Measurements from ENCODE around the gene NIN.

Gene NIN

DNA sequence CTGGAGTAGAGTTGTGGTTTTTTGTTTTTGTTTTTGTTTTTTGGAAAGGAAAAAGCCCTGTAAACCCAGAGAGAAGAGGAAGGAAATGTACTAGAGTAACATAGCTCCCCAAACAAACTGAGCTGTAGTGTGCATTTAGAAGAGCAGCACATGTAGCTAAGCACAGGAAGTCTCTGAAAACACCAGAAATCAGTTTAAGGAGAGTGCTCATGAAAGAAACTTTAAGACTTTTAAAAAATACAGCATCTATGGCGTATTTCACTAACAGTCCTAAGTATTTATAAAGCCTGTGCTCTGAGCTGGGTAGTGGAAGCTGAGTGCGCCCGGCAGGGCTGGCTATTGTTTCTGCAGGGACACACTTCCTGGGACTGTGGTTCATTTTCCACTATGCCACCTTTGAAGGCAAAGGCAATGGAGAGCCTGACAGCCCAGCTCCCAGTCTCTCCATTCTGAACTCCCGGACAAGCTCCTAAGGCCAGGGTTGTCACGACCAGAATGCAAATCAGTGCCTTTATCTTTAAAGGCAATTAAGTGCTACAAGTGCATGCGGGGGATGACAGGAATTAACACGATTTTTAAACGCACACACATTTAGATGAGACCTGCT, 45.4 kb downstream of the NIN start:
- no peak for DNase-seq

DNA sequence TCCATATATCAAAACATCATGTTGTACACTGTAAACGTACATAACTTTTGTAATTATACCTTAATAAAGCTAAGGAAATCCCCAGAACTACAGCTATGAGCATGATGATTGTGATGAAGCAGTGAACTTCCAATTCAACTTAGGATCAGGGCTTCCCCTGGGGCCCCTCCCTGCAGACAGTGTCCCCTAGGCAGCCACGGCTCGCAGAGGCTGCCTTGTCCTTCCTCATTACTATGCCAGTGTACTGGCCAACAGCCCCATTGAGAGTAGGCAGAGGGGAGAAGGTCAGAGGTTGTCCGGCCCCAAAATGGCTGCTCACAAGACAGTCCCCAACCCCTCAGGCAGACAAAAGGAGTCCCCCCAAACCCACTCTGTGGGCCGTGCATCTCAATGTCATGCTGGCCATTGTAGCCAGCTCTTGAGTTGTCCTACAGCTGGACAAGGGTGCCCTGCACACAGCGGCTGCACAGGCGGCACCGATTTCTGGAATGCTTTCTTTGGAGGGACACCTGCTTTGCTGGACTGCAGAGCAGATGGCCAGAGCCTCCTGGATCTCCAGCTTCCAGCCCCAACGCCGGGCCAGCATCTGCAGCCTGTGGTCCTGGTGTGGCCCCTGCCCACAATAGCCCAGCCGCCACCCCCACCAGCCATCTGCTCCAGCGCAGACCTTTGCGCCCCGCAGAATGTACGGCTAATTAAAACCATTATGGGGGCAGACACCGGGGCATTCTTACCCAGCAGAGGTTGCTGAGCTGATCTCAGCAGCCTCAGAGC, 46.1 kb downstream of the NIN start:
- DNase-seq, result no peak

DNA sequence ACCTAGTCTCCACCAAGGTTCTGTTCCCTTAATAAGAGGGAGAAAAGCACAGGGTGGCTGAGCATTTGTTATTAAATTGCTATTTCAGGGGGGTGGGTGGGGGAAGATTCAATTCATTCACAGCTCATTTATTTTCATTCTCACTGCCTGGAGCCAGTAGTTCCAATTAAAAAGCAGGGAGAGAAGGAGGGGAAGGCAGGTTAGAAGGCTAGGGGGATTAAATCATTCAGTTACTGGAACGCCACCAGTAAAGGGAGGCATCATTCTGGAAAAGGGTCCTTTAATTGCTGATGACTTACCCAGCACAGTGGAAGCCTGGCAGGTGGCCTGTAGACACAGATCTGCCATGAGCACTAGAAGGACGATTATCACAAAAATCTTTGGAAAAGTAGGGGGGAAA, 47.4 kb downstream of the NIN start:
- DNase-seq, result no peak

DNA sequence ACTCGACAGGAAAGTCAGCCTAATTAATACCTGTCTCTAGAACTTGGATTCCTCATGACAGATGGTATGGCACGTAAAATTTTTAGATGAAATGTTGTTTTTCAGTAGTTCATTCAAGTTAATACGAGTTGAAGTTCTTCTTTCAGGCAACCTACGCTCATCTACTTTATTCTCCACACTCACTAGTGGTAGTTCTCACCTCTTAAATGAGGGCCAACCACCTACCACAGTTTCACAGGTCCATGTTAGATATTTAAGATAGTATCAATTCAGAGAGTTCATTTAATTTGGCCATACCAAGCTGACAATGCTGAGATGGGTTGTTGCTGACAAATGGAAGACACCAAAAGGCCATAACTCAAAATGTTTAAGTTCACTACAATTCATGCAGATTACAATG, 50.6 kb downstream of the NIN start:
- DNase-seq, result no peak

DNA sequence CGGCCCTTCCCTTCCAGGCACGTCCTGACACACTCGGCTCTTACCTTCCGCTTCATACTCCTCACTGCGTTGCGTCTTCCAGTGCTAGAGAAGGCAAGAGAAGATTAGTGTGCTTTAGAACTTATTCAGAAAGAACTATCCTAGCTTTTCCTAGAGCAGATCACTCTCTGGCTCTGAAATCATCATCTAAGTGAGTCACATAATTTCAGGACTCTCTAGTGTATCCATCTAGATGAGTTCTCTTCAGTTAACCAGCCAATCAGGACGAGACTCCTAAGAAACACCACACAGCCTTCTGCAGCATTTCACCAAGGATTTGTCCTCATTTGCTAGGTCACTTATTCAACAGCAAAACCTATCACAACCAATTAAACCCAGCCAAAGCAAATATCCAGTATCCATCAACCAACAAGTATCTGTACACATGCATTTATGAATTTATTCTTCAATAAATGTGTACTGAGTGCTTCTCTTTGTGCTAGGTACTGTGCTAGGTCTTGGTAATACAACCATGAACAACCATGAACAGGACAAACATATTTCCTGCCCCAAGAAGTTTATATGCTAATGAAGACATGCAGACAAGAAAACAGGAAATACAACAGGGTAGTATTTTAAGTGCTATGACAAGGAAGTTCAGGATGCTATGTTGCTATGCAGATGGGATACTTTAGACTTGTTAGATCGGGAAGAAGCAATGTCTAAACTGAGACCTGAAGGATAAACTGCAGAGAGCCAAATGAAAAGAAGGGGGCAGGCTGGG, 52.1 kb downstream of the NIN start:
- no peak for DNase-seq

DNA sequence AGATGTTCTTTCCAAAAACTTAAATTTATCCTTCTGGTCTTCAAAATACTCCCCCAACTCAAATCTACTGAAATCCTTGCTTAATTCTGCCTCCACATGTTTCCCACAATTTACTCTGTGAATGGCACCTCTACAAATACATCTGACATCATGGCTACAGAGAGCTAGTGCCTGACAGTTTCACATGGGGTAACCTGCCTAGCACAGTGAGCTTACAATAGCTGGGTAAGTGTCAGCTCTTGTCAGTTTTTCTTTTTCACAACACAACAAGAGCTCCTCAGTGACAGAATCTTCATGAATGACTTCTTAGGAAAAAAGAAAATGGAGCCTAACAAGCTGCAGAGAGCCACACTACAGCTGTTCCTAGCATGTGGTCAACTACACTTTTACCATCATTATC, 54.4 kb downstream of the NIN start:
- DNase-seq, result no peak

DNA sequence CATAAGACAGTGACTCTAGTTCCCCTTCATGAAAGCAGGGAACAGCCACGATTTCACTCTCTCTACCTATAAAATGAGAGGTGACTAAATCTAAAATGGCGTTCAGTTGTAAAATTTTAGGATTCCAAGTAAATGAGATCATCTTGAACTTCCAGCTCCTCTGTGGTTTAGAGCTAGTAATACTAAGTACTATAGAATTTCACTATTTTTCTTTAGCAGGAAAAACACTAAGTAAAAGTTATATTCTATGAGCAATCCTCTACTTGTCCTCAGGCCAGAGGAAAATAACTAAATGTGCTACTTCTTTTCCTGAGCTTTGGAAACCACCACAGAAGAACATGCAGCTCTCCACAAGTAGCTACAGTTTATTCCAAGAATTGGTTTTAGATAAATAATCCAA, 55.6 kb downstream of the NIN start:
- DNase-seq, result peak; percentile 89

DNA sequence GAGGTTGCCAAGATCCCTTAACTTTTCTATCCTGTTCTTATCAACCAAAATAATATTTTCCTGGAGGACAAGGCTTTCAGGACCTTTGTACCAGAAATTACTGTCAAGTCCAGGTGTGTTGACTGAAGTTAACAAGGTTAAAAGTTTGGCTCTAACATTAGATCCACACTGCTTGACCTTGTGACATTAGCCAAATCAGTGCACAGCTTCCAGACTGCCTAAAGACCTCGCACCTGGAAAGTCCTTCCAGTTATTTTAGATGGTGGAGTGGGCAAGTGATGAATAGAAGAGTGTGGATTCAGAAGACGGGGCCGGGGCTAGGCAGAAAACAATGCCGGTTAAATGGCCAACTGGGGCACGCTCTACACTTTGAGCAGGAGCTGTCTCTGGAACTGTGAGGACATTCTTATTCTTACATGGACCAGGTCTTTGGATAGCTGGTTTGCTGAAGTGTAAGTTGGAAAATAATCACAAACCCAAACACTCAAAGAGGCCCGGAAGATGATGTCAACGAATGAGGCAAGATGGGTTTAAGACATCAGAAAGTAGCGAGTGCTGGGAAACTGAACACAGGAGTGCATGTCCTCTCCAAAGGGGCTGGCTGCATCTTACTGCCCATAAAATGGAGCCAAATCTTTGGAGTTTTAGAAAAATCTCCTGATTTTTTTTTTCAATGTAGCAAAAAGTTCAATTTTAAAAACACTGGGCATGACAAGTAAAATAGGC, 56.3 kb downstream of the NIN start:
- DNase-seq, result no peak

DNA sequence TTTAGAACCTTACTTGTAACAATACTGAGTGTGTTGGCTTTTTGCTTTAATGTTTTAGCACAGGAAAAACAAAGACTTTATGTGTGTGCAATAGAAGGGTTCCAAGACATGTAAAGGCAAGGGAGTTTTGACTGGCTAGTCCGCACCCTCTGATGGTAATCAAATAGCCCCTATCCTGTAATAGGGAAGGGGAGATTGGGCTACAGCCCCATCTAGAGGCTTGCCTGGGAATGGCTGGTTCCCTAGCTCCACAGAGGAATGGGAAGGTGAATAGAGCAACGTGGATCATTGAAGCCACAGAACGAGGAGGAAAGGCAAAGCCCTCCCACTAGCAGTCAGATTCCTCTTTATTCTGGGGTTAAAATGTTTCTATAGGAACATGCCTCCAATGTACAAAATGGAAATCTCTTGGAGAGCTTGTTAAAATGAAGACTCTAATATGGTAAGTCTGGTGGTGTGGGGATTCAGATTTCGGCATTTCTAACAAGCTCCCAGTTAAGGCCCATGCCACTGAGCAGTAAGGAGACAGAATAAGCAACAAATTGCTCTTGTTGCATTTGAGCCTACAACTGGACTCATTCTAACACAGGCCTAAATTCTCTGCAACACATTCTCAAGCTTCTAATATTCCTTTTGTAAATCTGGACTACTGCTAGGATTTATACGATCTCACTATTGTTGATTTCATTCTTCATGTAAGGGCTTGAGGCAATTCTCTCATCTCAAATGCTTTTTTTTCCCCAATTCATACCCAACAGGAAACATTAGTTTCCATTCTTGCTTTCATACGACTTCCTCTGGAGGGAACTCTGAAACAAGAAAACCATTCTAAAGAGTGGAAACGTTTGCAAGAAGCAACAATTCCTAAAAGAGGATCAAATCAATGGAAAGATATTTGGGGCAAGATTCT, 57.1 kb downstream of the NIN start:
- DNase-seq, result peak; percentile 68

DNA sequence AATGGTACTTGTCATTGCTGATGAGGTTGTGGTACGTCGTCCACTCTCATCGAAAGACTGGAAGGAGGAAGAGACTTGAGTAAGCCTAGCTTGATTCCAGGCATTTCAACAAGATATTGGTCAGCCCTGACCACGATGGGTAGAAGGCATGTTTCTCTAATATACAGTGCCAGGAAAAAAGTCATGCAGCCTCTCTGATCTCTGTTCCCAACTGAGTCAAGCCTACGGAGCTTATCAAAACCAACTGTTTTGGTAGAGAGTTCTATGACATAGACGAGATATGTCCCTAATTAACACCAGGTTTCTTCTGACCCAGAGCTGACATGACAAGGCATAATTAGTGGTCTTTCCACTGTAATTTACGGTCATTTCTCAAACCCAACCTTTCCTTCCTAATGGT, 58.5 kb downstream of the NIN start:
- peak; percentile 69 for DNase-seq

DNA sequence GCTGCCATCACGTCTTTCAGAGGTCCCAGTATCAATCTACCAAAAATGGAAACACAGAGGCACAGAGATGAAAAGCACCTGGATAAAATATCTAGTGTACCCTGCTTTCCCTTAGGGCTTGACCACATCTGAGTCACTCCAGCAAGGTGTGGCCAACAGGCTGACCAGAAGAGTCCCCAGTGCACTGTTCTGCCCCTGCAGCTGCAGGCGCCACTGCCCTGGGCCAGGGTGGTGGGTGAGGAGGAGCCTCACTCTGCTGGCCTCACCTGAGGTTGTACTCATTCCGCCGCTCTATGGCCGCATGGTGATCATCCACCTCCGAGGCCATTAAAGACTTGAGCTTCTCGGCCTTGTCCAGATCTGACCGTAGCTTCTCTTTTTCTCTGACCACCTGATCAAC, 60.4 kb downstream of the NIN start:
- DNase-seq, result no peak

DNA sequence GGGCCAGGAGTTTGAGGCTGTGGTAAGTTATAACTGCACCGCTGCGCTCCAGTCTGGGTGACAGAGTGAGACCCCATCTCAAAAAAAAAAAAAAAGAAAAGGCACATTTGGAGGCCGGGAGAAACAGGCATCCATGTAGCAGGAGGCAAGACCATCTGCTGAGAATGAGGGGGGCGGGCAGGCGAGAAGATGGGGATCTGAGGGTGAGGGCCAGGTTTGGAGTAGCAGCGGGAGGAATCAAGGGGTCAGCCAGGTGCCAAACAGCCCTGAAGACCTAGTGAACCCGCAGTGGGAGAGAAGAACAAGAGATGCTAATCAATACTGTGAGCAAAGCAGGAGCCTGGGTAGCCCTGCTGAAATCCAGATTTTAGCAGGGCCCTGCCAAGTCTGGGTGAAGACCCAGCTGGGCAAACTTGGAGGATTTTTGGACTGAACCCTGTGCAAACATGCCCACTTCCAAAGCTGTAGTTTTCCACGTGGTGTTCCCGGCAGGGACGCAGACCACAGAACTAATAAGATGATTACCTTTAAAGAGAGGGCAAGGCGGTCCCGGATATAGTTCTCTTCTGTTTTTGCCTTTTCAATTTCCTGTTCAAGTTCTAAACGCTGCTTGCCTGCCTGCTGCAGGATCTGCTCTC, 61.0 kb downstream of the NIN start:
- no peak for DNase-seq

DNA sequence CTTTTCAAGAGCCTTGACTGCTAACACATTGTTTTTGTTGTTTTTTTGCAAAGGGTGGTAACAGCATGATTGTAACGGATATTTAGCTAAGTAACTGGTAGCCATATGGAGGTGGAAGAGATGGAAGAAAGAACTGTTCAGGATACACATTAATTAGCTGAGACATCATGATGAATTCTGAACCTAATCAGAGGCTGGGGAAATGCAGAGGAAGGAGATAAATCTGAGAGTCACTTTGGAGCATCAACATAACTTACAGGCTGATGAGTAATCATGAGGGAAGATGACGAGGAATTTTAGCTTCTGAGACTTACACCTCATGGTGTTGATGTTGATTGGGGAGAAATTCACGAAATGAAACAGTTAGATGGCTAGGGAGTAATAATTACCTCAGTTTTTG, 62.3 kb downstream of the NIN start:
- DNase-seq, result peak; percentile 47

DNA sequence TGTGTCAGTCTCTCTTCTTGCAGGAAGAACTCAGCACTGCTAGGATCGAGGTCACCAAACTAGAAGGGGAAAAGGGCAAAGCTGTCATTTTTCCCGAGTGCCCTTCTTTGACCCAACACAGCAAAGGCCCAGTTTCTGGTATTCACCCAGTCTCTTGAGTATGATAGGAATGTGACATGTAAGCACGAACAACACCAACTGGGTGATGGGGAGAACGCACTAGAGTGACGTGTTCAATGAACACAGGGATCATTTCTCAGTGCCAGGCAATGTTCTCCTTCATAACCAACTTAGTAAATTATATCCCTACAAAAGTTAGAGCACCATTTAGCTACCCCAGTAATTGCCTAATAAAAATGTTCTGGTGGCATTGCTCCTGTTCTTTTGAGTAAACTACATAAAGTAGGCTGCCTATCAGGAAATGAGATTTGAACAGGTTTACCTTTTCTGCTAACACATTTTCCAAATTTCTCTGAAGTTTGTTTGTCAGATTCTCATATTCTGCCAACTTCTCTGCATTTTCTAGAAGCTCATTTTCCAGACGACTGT, 64.5 kb downstream of the NIN start:
- DNase-seq, result peak; percentile 50

DNA sequence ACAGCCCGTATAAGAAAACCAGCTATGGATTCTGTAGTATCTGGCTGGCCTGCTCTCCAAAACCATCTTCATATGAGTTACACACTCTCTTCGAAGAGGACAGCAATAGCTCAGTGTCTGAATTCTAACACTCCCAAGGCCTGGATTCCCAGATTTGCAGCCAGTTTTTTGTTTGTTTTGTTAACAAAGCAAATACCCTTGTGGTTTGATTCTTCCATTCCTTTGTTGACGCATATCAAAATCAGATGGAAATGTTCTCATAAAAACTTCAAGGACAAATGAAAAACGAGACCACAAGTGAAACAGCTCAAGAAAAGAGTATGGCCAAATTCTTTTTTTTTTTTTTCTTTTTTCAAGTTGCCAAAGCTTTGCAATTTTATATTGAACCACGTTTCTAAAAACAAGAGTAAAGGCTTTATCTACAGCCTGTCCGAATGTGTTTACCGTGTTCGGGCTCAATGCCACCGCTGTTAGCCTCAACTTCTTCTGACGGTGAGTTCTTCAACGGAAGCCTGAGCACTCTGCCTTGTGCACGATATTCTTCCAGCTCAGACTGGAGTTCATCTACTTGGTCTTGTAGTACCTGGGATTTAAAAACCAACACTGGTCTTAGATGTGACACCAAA, 67.5 kb downstream of the NIN start:
- peak; percentile 93 for DNase-seq

DNA sequence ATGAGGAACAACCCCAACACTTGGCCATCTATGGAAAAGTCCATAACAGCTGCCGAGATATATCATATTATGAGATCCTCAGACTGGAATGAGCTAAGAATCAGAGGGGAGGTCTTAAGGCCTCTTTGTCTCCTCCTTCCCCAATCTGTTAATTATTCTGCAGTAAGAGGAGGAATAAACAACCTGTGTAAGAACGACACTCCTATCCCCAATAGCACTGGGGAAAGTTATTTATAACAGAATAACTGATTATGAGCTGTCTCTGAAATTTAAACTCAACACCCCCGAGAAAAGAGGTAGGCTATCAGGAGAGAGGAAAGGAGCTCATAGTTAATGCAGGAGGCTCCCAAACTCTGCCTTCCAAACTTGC, 68.0 kb downstream of the NIN start:
- no peak for DNase-seq

DNA sequence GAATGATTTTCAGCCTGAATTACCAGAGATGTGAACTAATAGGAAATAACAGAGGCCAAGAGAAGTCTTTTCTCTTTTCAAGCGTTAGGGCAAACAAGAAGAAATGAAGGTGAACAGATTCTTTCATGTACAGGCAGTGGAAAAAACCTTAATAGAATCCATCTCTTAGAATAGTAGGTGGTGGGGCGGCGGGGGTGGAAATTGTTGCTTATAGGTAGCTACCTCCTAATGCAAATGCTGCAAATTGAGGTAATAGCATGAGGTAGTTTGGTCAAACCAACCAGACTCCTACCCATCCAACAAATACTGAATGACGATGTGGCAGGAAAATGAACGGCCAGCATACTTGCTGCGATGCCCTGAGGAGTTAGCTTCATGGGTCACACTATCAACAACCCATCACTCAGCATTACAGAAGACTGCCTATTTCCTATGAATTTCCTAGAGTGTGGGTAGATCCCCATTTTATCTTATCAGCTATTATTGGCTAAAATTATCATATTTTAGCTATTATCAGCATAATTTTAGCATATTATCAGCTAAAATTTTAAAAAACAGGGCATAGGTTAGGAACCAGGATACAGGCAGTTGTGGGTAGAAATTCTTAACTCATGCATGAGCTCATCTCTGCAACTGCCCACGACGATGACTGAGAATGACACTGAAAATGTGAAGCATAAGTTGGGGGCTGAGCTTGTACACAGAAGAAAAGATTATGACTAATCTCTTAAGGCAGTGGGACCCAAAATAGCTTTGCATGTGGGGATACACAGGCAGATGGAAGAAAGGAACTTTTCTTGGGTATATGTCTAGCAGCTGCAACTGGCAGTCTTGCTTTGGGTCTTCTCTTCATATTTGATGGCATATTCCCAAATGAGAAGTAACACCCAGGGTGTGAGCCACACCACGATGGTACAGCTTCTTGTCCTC, 68.7 kb downstream of the NIN start:
- peak; percentile 91 for DNase-seq

DNA sequence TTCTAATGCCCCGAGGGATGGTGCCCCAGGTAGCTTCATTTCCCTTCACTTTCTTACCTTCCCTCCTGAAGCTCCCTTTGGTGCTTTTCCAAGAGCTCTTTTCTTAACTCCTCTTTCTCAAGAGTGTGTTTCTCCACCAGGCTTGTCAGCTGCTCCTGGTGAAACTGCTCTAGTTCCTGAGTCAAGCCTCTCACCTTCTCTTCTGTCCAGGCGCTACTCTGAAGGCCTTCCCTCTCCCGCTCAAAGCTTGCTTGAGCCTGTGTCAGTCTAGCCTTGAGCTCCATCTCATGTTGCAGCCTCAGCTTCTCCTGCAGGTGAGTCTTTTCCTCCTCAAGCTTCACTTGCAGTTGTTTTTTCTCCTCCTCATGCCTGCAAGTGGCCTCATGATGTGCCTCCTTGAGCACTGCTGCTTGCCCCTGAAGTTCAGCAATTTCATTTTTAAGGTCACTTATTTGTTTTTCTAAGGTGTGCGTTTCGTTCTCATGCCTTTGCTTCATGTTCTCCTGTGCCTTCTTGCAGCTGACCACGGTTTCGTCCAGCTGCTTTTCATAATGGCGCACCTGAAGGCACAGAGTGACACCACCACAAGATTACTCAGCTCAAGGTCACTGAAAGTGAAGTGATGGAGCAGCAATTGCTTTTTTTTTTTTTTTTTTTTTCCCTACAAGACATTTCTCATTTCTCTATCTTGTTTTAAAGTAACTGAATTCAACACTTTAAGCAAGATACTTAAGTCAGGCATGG, 71.0 kb downstream of the NIN start:
- no peak for DNase-seq

DNA sequence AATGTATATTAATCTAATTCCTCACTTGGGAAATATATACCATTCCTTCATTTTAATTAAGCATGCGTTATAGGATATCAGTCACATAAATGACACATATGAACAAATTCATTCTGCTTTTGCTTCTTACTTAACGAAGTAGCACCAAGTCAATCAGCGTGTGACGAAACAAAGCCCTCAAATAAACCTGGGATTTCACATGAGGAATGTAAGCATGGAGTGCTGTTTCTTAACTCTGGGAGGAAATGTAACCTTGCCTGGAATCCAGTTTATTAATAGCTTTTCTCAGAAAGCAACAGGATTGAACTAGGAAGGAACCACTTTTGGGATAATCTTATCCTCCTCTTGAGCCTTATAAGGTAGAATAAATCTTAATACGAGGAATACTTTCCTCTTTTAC, 72.0 kb downstream of the NIN start:
- no peak for DNase-seq
